DND-41 (cell line): ENCODE data around the gene COG8.

Source experiments
- ATAC-seq: fragments of 200-7000 bp; cut with Tn5 transposase; 3 replicates; pipeline ENCODE4 v1.9.1; 2021; ENCODE audit warnings: low read depth; ENCODE audit not compliant: insufficient read depth
- DNase-seq: peaks from one replicate; pipeline ENCODE4 v3.0.0-alpha.2; 2020
- H2AFZ ChIP-seq: 2 replicates; pipeline ENCODE4 v1.6.0; 2012; ENCODE audit warnings: low read depth, low read length
- H3K27ac ChIP-seq: 2 replicates; pipeline ENCODE4 v1.5.1; 2012; ENCODE audit warnings: low read length, inconsistent platforms
- H3K27me3 ChIP-seq: fragments of 200-600 bp; sonication (generic); 2 replicates; pipeline ENCODE4 v1.6.0; 2012; ENCODE audit warnings: low read length, mild to moderate bottlenecking, inconsistent platforms; ENCODE audit not compliant: insufficient read depth, poor library complexity
- H3K36me3 ChIP-seq: 2 replicates; pipeline ENCODE4 v1.5.1; 2012; ENCODE audit warnings: low read length, inconsistent platforms; ENCODE audit not compliant: insufficient read depth
- H3K4me1 ChIP-seq: 2 replicates; pipeline ENCODE4 v1.5.1; 2012; ENCODE audit warnings: mild to moderate bottlenecking, low read length; ENCODE audit not compliant: insufficient read depth
- H3K4me2 ChIP-seq: 2 replicates; pipeline ENCODE4 v1.6.0; 2012; ENCODE audit warnings: mild to moderate bottlenecking, moderate library complexity, low read length, inconsistent platforms; ENCODE audit not compliant: insufficient read depth
- H3K4me3 ChIP-seq, 2 experiments: fragments of 200-600 bp in 1 of 2; shearing (Covaris generic) in 1 of 2; 2 replicates each; pipeline ENCODE4 v1.5.1; 2012 to 2016; ENCODE audit warnings: inconsistent platforms in 2 of 2, low read length in 2 of 2, mild to moderate bottlenecking in 2 of 2, low read depth in 1 of 2, moderate library complexity in 1 of 2
- H3K79me2 ChIP-seq: 2 replicates; pipeline ENCODE4 v1.6.0; 2012; ENCODE audit warnings: low read length, inconsistent platforms; ENCODE audit not compliant: insufficient read depth
- H3K9ac ChIP-seq: 2 replicates; pipeline ENCODE4 v1.6.0; 2012; ENCODE audit warnings: low read depth, mild to moderate bottlenecking, inconsistent platforms, low read length, moderate library complexity
- H3K9me3 ChIP-seq: 2 replicates; pipeline ENCODE4 v1.5.1; 2012; ENCODE audit warnings: low read length, moderate library complexity, mild to moderate bottlenecking, inconsistent platforms; ENCODE audit not compliant: insufficient read depth, severe bottlenecking
- H4K20me1 ChIP-seq: 2 replicates; pipeline ENCODE4 v1.6.0; 2012; ENCODE audit warnings: low read length; ENCODE audit not compliant: insufficient read depth
- EZH2 ChIP-seq: IDR thresholded peaks from 3 replicates; pipeline ENCODE4 v1.6.1; 2012; ENCODE audit warnings: borderline replicate concordance, low read depth, mild to moderate bottlenecking, moderate library complexity, low read length, inconsistent platforms; ENCODE audit not compliant: severe bottlenecking
- TF ChIP-seq, protein P1 (sequence below): IDR thresholded peaks from 2 replicates; pipeline ENCODE4 v1.5.1; 2012; ENCODE audit warnings: borderline replicate concordance, low read length, moderate library complexity, mild to moderate bottlenecking; ENCODE audit not compliant: poor library complexity, severe bottlenecking; ENCODE audit errors: extremely low read depth

COG8 gene

GRCh38 chr16:69376393-69377059 is 37.2 kb upstream of the COG8 start:
- H3K36me3 ChIP-seq, result peaks cover 82% of the 10 kb centered on the region
- no peak for DNase-seq
- H3K9ac ChIP-seq, result no peak overlapping the region
- no peak overlapping the region for H2AFZ ChIP-seq
- TF ChIP-seq, protein P1, sequence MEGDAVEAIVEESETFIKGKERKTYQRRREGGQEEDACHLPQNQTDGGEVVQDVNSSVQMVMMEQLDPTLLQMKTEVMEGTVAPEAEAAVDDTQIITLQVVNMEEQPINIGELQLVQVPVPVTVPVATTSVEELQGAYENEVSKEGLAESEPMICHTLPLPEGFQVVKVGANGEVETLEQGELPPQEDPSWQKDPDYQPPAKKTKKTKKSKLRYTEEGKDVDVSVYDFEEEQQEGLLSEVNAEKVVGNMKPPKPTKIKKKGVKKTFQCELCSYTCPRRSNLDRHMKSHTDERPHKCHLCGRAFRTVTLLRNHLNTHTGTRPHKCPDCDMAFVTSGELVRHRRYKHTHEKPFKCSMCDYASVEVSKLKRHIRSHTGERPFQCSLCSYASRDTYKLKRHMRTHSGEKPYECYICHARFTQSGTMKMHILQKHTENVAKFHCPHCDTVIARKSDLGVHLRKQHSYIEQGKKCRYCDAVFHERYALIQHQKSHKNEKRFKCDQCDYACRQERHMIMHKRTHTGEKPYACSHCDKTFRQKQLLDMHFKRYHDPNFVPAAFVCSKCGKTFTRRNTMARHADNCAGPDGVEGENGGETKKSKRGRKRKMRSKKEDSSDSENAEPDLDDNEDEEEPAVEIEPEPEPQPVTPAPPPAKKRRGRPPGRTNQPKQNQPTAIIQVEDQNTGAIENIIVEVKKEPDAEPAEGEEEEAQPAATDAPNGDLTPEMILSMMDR, result no peak
- no peak for TF ChIP-seq EZH2
- no peaks in the 10 kb centered on the region for H3K27me3 ChIP-seq
- no peak overlapping the region for H3K27ac ChIP-seq
- H3K9me3 ChIP-seq, result no peaks in the 10 kb centered on the region
- no peak overlapping the region for H3K4me2 ChIP-seq
- H3K4me3 ChIP-seq, result no peak overlapping the region
- no peak for ATAC-seq
- peaks cover 50% of the 10 kb centered on the region for H3K79me2 ChIP-seq
- no peaks in the 10 kb centered on the region for H3K4me1 ChIP-seq
- 0 out of 2 replicates have a peak, but pooled peaks cover 4% of the 10 kb centered on the region for H4K20me1 ChIP-seq

- ATAC-seq (no peak), DNase-seq (no peak)
- Histone ChIP-seq H4K20me1 (0 out of 2 replicates have a peak, but pooled peaks cover 4% of the 10 kb centered on the region), H3K9ac (no peak overlapping the region), H3K27ac (no peak overlapping the region), H3K4me2 (no peak overlapping the region), H2AFZ (no peak overlapping the region), H3K79me2 (peaks cover 32% of the 10 kb centered on the region), H3K4me3 (no peak overlapping the region), H3K27me3 (no peaks in the 10 kb centered on the region), H3K36me3 (peaks cover 83% of the 10 kb centered on the region), H3K9me3 (no peaks in the 10 kb centered on the region), H3K4me1 (no peaks in the 10 kb centered on the region)
- TF ChIP-seq EZH2, result no peak
- TF ChIP-seq, protein P1, result no peak
Measured at GRCh38 chr16:69373019-69373418, 33.7 kb upstream of the COG8 start.

- Histone ChIP-seq H3K9me3 (no peaks in the 10 kb centered on the region), H3K36me3 (peaks cover 86% of the 10 kb centered on the region), H2AFZ (no peak overlapping the region), H3K9ac (no peak overlapping the region), H3K4me2 (no peak overlapping the region), H3K4me1 (no peaks in the 10 kb centered on the region), H3K4me3 (no peak overlapping the region), H3K27me3 (no peaks in the 10 kb centered on the region), H4K20me1 (0 out of 2 replicates have a peak, but pooled peaks cover 4% of the 10 kb centered on the region), H3K79me2 (peaks cover 27% of the 10 kb centered on the region; the same call in 1 of the 2 replicates), H3K27ac (no peak overlapping the region)
- TF ChIP-seq, protein P1, result no peak
- no peak for TF ChIP-seq EZH2
- no peak for ATAC-seq
- DNase-seq, result no peak
Measured at GRCh38 chr16:69371564-69371963, 32.2 kb upstream of the COG8 start.

DNA sequence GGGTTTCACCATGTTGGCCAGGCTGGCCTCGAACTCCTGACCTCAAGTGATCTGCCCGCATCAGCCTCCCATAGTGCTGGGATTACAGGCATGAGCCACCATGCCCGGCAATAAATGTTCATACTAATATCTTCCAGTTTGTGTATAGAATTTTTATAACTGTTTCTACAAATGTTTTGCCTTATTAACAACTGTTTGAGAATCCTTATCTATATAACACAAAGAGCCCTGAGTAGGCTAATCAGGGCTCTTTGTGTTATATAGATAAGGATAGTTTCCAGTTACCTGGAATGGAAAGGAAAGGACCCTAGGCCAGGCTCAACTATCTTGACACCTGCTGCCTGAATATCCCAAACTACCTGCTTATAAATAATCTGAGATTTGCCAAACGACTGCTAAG is 29.5 kb upstream of the COG8 start:
- Histone ChIP-seq H3K9me3 (no peaks in the 10 kb centered on the region), H4K20me1 (peaks cover 18% of the 10 kb centered on the region; the same call in 1 of the 2 replicates), H3K4me1 (no peaks in the 10 kb centered on the region), H3K9ac (no peak overlapping the region), H3K27me3 (no peaks in the 10 kb centered on the region), H3K4me2 (no peak overlapping the region), H3K27ac (no peak overlapping the region), H2AFZ (no peak overlapping the region), H3K79me2 (peaks cover 14% of the 10 kb centered on the region; the same call in 1 of the 2 replicates), H3K36me3 (peaks cover 95% of the 10 kb centered on the region), H3K4me3 (no peak overlapping the region)
- DNase-seq (no peak), ATAC-seq (no peak)
- TF ChIP-seq, protein P1, result no peak
- no peak for TF ChIP-seq EZH2
